22Rv1 (cell line): Measurements from ENCODE around the gene MICOS13.

Experiments used
- ZFX ChIP-seq: fragments of 450-650 bp; IDR thresholded peaks from 2 replicates; pipeline ENCODE4 v1.6.1; 2017; ENCODE audit warnings: antibody characterized with exemption, borderline replicate concordance
- TF ChIP-seq, protein P1 (sequence below): fragments of 450-650 bp; IDR thresholded peaks from 2 replicates; pipeline ENCODE4 v1.5.1; 2017; ENCODE audit warnings: mild to moderate bottlenecking

DNA sequence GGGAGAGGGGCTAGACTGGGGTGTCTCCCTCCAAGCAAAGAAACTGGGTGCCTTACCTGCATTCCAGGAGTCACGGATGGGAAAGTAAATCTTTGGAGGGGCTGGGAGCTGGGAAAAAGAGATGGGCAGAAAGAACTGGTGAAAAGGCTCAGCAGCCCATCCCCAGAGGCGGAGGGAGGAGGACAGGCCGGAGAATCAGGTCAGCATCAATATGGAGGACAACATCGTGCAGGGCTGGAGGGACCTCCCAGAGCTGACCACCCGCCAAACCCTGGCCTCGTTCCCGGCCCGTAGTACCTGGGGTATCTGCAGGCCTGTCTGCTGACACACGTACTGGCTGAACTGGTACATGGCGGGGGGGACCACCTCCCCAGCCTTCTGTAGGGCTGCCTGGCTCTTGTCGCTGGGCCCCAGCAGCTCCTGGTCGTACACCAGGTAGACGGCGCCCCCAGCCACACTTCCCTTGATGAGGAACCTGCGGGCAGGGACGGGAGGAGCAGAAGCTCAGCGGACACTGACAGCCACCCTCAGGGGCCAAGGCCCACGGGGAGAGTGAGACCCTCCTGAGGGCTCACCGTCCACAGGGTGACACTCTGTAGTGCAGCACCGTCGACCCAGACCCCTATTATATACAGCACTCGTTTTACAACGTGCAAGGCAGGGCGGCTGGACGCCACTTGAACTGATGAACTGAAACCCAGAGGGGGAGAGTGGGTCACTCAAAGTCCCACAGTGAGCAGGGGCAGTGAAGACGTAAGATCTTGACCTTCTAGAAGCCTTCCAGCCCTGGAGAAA, 830 bp downstream of the MICOS13 start:
- TF ChIP-seq, protein P1, sequence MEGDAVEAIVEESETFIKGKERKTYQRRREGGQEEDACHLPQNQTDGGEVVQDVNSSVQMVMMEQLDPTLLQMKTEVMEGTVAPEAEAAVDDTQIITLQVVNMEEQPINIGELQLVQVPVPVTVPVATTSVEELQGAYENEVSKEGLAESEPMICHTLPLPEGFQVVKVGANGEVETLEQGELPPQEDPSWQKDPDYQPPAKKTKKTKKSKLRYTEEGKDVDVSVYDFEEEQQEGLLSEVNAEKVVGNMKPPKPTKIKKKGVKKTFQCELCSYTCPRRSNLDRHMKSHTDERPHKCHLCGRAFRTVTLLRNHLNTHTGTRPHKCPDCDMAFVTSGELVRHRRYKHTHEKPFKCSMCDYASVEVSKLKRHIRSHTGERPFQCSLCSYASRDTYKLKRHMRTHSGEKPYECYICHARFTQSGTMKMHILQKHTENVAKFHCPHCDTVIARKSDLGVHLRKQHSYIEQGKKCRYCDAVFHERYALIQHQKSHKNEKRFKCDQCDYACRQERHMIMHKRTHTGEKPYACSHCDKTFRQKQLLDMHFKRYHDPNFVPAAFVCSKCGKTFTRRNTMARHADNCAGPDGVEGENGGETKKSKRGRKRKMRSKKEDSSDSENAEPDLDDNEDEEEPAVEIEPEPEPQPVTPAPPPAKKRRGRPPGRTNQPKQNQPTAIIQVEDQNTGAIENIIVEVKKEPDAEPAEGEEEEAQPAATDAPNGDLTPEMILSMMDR: no peak
- TF ChIP-seq ZFX: no peak
